Activated T-cell treated with anti-CD3 and anti-CD28 coated beads for 1 hour (primary cell): Measurements from ENCODE around the gene GSTP1.
A peak's percentile ranks its signal among the peaks of the same experiment; 100 is the strongest.
"Not testable (repeated sequence)": the region's sequence is repeated elsewhere in the genome, so short reads cannot be mapped to it uniquely, and the experiment has no call there.

ENCODE experiments used
- DNase-seq: peaks from one replicate; pipeline ENCODE4 v3.0.0-alpha.2; 2020; ENCODE audit warnings: low read depth

The GSTP1 gene

GRCh38 chr11:67597963-67598362 lies 14.4 kb downstream of the GSTP1 start:
- not testable (repeated sequence) for DNase-seq

DNA sequence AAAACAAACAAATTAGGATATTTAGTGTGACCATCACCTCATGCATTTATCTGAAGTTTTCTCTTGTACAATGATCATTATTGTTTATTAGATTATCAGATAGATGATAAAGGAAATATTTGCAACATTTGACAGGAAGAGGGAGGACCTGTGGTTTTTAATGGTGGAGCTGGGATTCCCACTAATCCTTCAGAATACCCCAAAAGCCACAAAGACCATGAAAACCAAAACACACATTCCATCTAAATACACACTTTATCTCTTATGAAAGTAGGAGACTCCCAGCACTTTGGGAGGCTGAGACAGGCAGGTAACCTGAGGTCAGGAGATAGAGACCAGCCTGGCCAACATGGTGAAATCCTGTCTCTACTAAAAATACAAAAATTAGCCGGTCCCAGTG lies 15.5 kb downstream of the GSTP1 start:
- no peak for DNase-seq

DNA sequence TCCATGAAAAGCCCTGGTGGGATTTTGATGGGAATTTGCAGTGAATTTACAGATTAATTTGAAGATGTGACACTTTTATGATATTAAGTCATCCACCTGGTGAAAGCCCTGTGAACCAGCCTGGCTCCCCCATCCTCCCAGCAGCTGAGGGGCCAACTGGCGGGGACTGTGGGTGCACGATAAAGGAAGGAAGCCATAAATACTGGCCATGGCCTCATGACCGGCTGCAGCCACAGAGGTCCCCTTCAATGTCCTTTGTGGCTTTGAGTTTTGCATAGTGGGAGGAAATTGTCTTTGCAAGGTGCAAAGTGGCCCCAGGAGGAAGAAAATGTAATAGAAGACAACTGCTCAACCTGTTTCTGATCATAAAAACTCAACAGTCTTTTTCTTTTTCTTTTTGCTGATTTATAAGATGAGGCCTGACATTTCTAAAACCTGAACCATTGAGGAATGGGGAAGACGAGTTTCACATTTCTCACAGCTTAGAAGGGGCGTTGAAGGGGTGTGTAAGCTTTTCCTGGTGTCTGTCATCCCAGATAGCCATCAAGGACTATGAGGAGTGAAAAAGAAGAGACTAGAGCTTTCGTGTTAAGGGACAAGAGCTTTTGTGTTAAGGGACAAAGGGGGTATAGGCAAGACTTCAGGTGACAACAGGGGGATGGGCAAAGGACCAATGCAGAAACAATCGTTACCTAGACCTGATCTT lies 16.9 kb downstream of the GSTP1 start:
- no peak for DNase-seq

- no peak for DNase-seq
Observed at GRCh38 chr11:67601098-67601497, 17.5 kb downstream of the GSTP1 start.

DNA sequence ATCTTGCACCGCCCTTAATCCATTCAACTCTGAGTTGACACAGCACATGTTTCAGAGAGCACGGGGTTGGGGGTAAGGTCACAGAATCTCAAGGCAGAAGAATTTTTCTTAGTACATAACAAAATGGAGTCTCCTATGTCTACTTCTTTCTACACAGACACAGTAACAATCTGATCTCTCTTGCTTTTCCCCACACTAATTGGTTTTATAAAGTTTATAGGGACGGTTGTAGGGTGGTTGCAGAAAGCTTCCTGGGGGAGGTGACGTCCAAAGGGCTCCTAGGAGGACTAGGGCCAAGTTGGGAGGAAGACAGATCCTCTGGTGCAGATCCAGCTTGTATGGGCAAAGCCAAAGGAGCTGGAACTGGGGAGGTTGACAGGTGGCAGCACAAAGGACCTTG lies 20.5 kb downstream of the GSTP1 start:
- DNase-seq, result not testable (repeated sequence)

- no peak for DNase-seq
Observed at GRCh38 chr11:67604815-67605214, 21.2 kb downstream of the GSTP1 start.

DNA sequence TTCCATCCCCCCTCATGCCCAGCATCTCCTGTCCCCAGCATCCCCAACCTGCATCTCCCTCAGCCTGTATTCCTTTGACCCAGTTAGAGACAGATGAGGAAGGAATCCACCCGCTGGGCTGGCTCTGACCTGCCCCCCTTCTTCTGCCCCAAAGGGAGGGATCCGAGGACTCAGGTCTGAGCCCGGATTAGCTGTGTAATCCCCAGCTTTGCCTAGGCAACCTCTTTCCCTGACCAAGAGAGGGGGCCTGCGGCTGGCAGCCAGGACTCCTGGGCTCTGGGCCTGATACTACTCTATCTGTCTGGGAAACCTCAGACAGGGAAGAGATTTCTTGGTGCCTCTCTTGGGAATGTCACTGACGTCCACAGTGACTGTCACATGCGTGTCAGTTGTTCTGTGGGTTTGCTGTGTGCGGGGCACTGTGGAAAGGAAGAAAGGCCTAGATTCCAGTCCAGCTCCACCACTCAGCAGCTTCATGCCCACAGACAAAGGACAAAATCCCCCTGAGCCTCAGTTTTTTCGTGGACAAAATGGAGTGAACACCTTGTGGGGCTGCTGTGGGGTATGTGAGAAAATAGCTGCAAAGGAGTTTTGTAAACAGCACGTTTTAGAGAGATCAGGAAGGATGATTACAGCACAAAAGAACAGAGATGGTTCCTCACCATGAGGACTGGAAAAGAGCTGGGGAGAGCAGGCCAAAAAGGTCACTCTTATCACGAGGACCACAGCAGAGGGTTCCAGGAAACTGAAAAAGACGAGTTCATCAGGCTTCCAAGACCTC lies 21.8 kb downstream of the GSTP1 start:
- DNase-seq, result no peak

GRCh38 chr11:67606093-67606491 lies 22.5 kb downstream of the GSTP1 start:
- DNase-seq, result no peak

GRCh38 chr11:67606492-67607295 lies 23.1 kb downstream of the GSTP1 start, which contains the start of gene NDUFV1:
NDUFV1 (plus strand) TSS chr11:67606936; CDS start chr11:67607005, 69 bp downstream.
- DNase-seq, result peak; percentile 96

GRCh38 chr11:67607507-67607906 lies 23.9 kb downstream of the GSTP1 start:
- DNase-seq, result no peak

DNA sequence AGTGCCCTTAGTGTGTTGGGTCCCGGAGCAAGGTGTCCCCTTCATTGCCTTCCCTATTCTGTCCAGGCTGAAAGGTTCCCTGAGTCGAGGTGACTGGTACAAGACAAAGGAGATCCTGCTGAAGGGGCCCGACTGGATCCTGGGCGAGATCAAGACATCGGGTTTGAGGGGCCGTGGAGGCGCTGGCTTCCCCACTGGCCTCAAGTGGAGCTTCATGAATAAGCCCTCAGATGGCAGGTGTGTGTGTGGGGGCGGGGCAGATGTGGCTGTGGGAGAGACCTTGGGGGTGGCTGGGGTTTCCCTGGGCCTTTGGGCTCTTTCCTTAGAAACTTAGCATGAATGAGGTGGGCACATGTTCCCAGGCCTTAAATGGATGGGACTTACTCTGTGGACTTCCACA lies 24.9 kb downstream of the GSTP1 start:
- no peak for DNase-seq

DNA sequence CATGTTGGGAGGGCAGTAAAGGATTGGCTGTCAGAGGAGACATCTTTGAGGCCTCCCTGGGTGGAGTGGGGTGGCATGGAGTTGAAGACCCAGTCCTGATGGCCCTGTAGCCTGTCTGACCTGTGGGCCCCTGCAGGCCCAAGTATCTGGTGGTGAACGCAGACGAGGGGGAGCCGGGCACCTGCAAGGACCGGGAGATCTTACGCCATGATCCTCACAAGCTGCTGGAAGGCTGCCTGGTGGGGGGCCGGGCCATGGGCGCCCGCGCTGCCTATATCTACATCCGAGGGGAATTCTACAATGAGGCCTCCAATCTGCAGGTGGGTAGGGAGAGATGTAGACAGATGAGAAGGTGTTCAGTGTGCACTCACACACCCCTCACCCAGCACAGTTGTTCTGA lies 25.7 kb downstream of the GSTP1 start:
- no peak for DNase-seq

GRCh38 chr11:67610302-67610868 lies 26.8 kb downstream of the GSTP1 start:
- DNase-seq, result no peak

DNA sequence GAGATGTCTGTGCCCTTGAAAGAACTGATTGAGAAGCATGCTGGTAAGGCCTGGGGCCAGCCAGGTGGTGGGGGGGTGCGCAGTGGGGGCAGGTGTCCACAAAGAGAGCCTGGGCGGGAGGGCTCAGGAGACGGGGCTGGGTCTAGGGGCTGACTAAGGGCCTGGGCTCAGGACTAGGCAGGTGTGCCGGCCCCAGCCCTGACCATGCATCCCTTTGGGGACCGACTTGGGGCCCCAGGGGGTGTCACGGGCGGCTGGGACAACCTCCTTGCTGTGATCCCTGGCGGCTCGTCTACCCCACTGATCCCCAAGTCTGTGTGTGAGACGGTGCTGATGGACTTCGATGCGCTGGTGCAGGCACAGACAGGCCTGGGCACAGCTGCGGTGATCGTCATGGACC lies 27.6 kb downstream of the GSTP1 start:
- no peak for DNase-seq

GRCh38 chr11:67611704-67612587 lies 28.3 kb downstream of the GSTP1 start:
- DNase-seq, result no peak

- no peak for DNase-seq
Observed at GRCh38 chr11:67612751-67613150, 29.1 kb downstream of the GSTP1 start.

- DNase-seq, result no peak
Observed at GRCh38 chr11:67613313-67613959, 29.8 kb downstream of the GSTP1 start.

DNA sequence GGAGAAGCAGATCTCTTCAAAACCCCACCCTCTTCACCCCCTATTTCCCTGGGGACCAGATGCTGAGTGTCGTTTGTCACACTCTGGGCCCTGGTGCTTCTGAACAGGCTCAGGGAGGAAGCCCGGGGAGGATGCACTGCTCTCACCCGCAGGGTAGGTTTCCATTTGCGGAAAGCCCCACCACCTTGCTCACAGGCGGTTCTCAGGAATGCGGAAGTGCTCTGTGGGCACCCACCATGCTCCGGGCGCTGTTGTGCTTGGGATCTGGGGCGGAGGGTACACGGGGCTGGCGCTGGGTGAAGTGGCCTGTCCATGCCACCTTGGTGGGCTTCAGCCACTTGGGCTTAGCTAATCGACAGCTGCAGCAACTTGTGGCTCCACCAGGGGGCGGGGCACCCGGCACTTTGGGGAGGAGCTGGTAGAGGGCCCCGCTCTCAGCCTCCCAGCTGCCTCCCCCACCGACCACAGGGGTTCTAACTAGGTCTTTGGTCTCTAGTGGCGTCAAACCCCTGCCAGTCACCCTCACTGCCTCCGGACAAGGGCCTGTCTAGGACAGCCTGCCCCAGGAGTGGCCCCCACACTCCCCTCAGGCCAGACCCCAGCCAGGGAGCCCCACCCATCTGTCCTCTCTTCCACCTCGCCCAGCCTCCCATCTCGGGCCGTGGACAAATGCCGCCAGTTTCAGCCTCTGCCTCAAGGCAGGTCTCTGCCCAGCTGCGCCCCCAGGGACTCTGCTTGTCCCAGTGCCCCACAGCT lies 30.5 kb downstream of the GSTP1 start:
- DNase-seq, result peak; percentile 68

DNA sequence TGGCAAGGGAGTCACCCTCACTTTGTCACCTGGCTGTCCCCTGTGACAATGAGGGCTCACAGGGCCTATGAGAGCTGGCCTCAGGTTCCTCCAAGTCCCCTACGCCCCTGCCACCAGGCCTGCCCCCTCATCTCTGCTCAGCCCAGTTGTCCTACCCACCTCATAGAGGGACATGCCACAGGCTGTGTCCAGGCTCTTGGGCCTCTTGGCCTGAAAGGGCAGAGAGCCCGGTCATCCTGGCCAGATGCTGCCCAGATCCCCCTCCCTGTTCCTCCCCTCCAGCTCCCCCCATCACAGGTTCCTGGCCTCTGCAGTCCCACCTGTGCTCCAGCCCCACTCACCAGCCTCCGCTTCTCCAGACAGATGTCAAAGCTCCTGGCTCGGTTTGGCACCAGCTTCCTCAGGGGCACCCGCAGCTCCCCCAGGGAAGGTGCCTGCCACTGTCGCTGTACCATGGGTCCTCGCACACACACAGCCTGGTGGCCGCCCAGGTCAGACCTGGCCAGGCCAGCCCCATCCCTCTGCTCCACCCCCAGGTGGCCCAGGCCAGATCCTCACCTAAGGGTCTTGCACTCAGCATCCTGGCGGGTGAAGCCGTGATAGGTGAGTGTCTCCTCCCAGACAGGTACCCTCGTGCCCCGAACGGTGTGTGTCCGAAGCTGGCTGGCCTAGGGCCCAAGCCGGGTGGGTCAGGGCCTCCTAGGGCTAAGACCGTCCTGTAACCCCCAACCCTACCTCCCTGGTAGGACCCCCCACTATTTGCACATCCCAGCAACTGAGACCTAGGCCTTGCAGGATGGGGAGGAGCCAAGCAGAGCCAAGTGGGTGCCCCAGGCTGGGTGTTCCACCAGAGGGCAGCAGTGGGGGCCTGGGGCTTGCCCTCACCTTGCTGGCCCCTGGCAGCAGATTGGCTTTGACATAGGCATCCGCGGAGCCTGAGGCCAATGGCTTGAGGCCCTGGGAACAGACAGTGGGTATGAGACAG lies 31.4 kb downstream of the GSTP1 start:
- DNase-seq, result peak; percentile 26
